ENCODE measurements around the gene PRELID2.
"Not testable (repeated sequence)": the region's sequence is repeated elsewhere in the genome, so short reads cannot be mapped to it uniquely, and the experiment has no call there.

Gene PRELID2

GRCh38 chr5:145738227-145738626, 96.9 kb downstream of the PRELID2 start:
- Histone ChIP-seq H3K9ac (ENCODE audit: low read length) (no peak overlapping the region), H3K9me3 (ENCODE audit: low read length) (no peaks in the 10 kb centered on the region), H3K4me1 (ENCODE audit: insufficient read depth, low read length) (no peaks in the 10 kb centered on the region), H3K27ac (ENCODE audit: low read depth, low read length) (no peak overlapping the region), H3K27me3 (ENCODE audit: control insufficient read depth in 1 of 2, insufficient read depth in 2 of 2, low read length in 2 of 2) (no peaks in the 10 kb centered on the region), H3K4me3 (ENCODE audit: low read depth in 1 of 2, low read length in 2 of 2) (no peak overlapping the region), H3K36me3 (ENCODE audit: insufficient read depth, low read length) (no peaks in the 10 kb centered on the region)

- no peaks in the 10 kb centered on the region for H3K9me3 ChIP-seq (ENCODE audit: low read length)
Measured at GRCh38 chr5:145737578-145737977, 97.6 kb downstream of the PRELID2 start.

DNA sequence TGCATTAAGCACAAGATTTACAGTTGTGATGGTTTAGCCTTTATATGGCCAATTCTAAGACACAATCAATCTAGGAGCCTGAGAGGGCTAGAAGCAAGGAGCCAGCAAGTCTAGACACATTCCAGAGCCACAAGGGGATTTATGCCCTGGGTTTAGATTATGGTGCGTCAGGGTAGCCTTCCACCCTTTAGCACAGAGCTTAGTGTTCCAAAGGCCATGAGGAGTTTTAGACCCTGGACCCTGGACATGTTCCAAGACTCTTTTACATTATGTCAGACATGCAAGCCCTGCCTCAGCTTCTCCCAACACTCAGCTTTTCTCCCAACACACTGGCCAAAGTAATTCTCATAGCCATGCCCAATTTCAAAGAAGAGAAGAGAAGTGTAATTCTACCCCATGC, 105.2 kb downstream of the PRELID2 start:
- not testable (repeated sequence) for H3K4me3 ChIP-seq (ENCODE audit: low read depth in 1 of 2, low read length in 2 of 2); H3K9ac ChIP-seq (ENCODE audit: low read length); H3K36me3 ChIP-seq (ENCODE audit: insufficient read depth, low read length); H3K27me3 ChIP-seq (ENCODE audit: control insufficient read depth in 1 of 2, insufficient read depth in 2 of 2, low read length in 2 of 2); H3K4me1 ChIP-seq (ENCODE audit: insufficient read depth, low read length); H3K27ac ChIP-seq (ENCODE audit: low read depth, low read length)
- H3K9me3 ChIP-seq (ENCODE audit: low read length), result peaks cover 13% of the 10 kb centered on the region

More at GRCh38 chr5:145737578-145737977, 97.6 kb downstream of the PRELID2 start:
- H3K4me3 ChIP-seq (ENCODE audit: low read depth in 1 of 2, low read length in 2 of 2), result no peak overlapping the region
- H3K27ac ChIP-seq (ENCODE audit: low read depth, low read length), result no peak overlapping the region
- H3K36me3 ChIP-seq (ENCODE audit: insufficient read depth, low read length), result no peaks in the 10 kb centered on the region
- no peaks in the 10 kb centered on the region for H3K4me1 ChIP-seq (ENCODE audit: insufficient read depth, low read length)
- no peaks in the 10 kb centered on the region for H3K27me3 ChIP-seq (ENCODE audit: control insufficient read depth in 1 of 2, insufficient read depth in 2 of 2, low read length in 2 of 2)
- H3K9ac ChIP-seq (ENCODE audit: low read length), result no peak overlapping the region

GRCh38 chr5:145723516-145723915, 111.6 kb downstream of the PRELID2 start:
- Histone ChIP-seq H3K4me1 (ENCODE audit: insufficient read depth, low read length) (no peaks in the 10 kb centered on the region), H3K4me3 (ENCODE audit: low read depth in 1 of 2, low read length in 2 of 2) (no peak overlapping the region), H3K9me3 (ENCODE audit: low read length) (peaks cover 5% of the 10 kb centered on the region), H3K9ac (ENCODE audit: low read length) (no peak overlapping the region), H3K27ac (ENCODE audit: low read depth, low read length) (no peak overlapping the region), H3K27me3 (ENCODE audit: control insufficient read depth in 1 of 2, insufficient read depth in 2 of 2, low read length in 2 of 2) (no peaks in the 10 kb centered on the region), H3K36me3 (ENCODE audit: insufficient read depth, low read length) (no peaks in the 10 kb centered on the region)

DNA sequence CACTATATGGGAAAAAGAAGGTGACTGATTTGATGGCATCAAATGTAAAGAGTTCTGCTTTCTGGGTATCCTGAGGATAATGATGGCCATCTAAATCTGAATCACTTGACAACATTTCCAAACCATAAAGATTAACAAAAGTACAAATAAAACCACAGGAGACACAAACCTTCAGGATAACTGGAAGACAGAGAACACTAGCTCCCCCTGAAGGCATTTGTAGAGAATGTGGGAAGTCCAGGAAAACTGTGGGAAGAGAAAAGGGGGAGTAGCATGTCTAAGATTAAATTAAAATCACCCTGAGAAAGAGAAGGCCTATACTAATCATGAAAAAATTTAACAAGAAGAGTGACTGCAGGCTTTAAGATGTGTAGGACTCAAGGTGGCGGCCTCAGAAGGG, 116.2 kb downstream of the PRELID2 start:
- Histone ChIP-seq H3K27me3 (ENCODE audit: control insufficient read depth in 1 of 2, insufficient read depth in 2 of 2, low read length in 2 of 2) (no peaks in the 10 kb centered on the region), H3K9me3 (ENCODE audit: low read length) (no peaks in the 10 kb centered on the region), H3K27ac (ENCODE audit: low read depth, low read length) (no peak overlapping the region), H3K4me1 (ENCODE audit: insufficient read depth, low read length) (peaks cover 6% of the 10 kb centered on the region), H3K9ac (ENCODE audit: low read length) (no peak overlapping the region), H3K36me3 (ENCODE audit: insufficient read depth, low read length) (no peaks in the 10 kb centered on the region), H3K4me3 (ENCODE audit: low read depth in 1 of 2, low read length in 2 of 2) (no peak overlapping the region)

DNA sequence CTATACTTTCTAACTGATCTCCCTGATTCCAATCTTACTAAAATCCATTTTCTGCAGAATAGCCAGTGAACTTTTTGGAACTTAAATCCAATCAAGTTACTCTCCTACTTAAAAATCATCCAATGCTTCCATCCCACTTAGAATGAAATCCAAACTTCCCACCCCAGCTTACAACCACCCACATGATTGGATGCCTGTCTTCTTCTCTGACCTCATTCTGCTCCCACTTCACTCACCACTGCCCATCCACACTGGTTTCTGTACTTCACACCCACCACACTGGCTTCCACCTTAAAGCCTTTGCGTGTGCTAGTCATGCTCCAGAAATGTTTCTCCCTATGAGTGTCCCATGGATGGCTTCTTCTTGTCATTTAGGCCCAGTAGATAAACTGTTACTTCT, 119.7 kb downstream of the PRELID2 start:
- Histone ChIP-seq H3K27me3 (ENCODE audit: control insufficient read depth in 1 of 2, insufficient read depth in 2 of 2, low read length in 2 of 2) (no peaks in the 10 kb centered on the region), H3K4me1 (ENCODE audit: insufficient read depth, low read length) (peaks cover 9% of the 10 kb centered on the region), H3K9me3 (ENCODE audit: low read length) (no peaks in the 10 kb centered on the region), H3K36me3 (ENCODE audit: insufficient read depth, low read length) (no peaks in the 10 kb centered on the region), H3K9ac (ENCODE audit: low read length) (no peak overlapping the region), H3K4me3 (ENCODE audit: low read depth in 1 of 2, low read length in 2 of 2) (no peak overlapping the region), H3K27ac (ENCODE audit: low read depth, low read length) (no peak overlapping the region)

GRCh38 chr5:145712245-145712644, 122.9 kb downstream of the PRELID2 start:
- Histone ChIP-seq H3K4me3 (ENCODE audit: low read depth in 1 of 2, low read length in 2 of 2) (no peak overlapping the region), H3K9me3 (ENCODE audit: low read length) (no peaks in the 10 kb centered on the region), H3K4me1 (ENCODE audit: insufficient read depth, low read length) (peaks cover 9% of the 10 kb centered on the region), H3K9ac (ENCODE audit: low read length) (no peak overlapping the region), H3K36me3 (ENCODE audit: insufficient read depth, low read length) (no peaks in the 10 kb centered on the region), H3K27ac (ENCODE audit: low read depth, low read length) (no peak overlapping the region), H3K27me3 (ENCODE audit: control insufficient read depth in 1 of 2, insufficient read depth in 2 of 2, low read length in 2 of 2) (no peaks in the 10 kb centered on the region)

GRCh38 chr5:145711417-145711816, 123.7 kb downstream of the PRELID2 start:
- H3K36me3 ChIP-seq (ENCODE audit: insufficient read depth, low read length), result no peaks in the 10 kb centered on the region
- H3K9me3 ChIP-seq (ENCODE audit: low read length), result no peaks in the 10 kb centered on the region
- H3K27ac ChIP-seq (ENCODE audit: low read depth, low read length), result no peak overlapping the region
- peaks cover 9% of the 10 kb centered on the region for H3K4me1 ChIP-seq (ENCODE audit: insufficient read depth, low read length)
- H3K9ac ChIP-seq (ENCODE audit: low read length), result no peak overlapping the region
- H3K4me3 ChIP-seq (ENCODE audit: low read depth in 1 of 2, low read length in 2 of 2), result no peak overlapping the region
- H3K27me3 ChIP-seq (ENCODE audit: control insufficient read depth in 1 of 2, insufficient read depth in 2 of 2, low read length in 2 of 2), result no peaks in the 10 kb centered on the region

All from muscle layer of colon (tissue), 2 donors.